Measurements from ENCODE around the gene SPATA22. TPM values are rescaled to one million over a fixed set of nuclear protein-coding genes. Genes with fewer than 3 reads are reported as not detected.

The SPATA22 gene
- polyA plus RNA-seq, 1 of the 3 experiments (the other 2 are of a cell fraction) = not detected

DNA sequence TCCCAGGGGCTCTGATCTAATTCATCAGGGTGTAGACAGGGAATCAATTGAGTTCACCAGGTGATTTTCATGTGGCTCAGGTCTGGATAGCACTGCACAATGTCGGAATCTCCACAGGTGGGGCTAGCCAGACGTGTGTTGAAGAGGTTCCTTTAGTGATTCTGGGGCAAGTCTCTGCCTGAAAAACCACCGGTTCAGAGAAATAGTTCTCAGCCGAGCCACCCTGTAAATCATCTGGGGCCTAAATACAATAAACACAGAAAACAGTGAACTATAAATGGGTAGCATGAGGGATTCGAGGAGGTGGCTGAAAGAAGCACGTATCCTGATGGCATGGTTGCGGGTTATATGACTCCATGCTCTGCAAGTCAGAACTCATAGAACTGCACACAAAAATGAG, 25.5 kb upstream of the SPATA22 start:
- Histone ChIP-seq H3K4me3 (ENCODE audit: low read depth in 2 of 2, low read length in 1 of 2) (no peak overlapping the region), H3K9ac (no peak overlapping the region), H2AFZ (ENCODE audit: low read depth) (no peak overlapping the region), H3K27me3 (ENCODE audit: insufficient read depth) (peaks cover 25% of the 10 kb centered on the region; the same call in 1 of the 2 replicates), H3K27ac (ENCODE audit: low read depth in 2 of 2, low read length in 1 of 2) (no peak overlapping the region), H4K20me1 (ENCODE audit: insufficient read depth) (no peaks in the 10 kb centered on the region), H3K79me2 (ENCODE audit: insufficient read depth) (no peaks in the 10 kb centered on the region), H3K9me2 (no peaks in the 10 kb centered on the region), H3F3A (replicated peaks; ENCODE audit: insufficient read depth) (no peaks in the 10 kb centered on the region), H3K36me3 (replicated peaks in 1 of 2; ENCODE audit: control insufficient read depth in 1 of 2, insufficient read depth in 2 of 2, low read length in 1 of 2) (no peaks in the 10 kb centered on the region), H3K4me2 (no peak overlapping the region), H3K9me3 (no peaks in the 10 kb centered on the region), H3K4me1 (ENCODE audit: control insufficient read depth in 1 of 2, insufficient read depth in 2 of 2, low read depth in 1 of 2, low read length in 1 of 2) (no peaks in the 10 kb centered on the region)
- POLR2A ChIA-PET = no interaction called here
- 23% methylated on average over 7 of the region's 7 CpGs for WGBS (ENCODE audit: low lambda C conversion rate)
- CTCF ChIA-PET = no interaction called here
- no peak for DNase-seq
- TF ChIP-seq RXRA (IDR thresholded peaks at IDR 0.05; ENCODE audit: borderline replicate concordance, low read depth) = no peak

GRCh38 chr17:3485481-3486068, 14.0 kb upstream of the SPATA22 start:
- peaks cover 56% of the 10 kb centered on the region; the same call in 1 of the 2 replicates for H3K27me3 ChIP-seq (ENCODE audit: insufficient read depth)
- no peak overlapping the region for H3K4me2 ChIP-seq
- H3K9ac ChIP-seq = no peak overlapping the region
- H3K4me1 ChIP-seq (ENCODE audit: control insufficient read depth in 1 of 2, insufficient read depth in 2 of 2, low read depth in 1 of 2, low read length in 1 of 2) = no peaks in the 10 kb centered on the region
- no peaks in the 10 kb centered on the region for H3F3A ChIP-seq (replicated peaks; ENCODE audit: insufficient read depth)
- H3K4me3 ChIP-seq (ENCODE audit: low read depth in 2 of 2, low read length in 1 of 2) = no peak overlapping the region
- CTCF ChIA-PET = no interaction called here
- no peaks in the 10 kb centered on the region for H3K9me3 ChIP-seq
- TF ChIP-seq, protein P1, sequence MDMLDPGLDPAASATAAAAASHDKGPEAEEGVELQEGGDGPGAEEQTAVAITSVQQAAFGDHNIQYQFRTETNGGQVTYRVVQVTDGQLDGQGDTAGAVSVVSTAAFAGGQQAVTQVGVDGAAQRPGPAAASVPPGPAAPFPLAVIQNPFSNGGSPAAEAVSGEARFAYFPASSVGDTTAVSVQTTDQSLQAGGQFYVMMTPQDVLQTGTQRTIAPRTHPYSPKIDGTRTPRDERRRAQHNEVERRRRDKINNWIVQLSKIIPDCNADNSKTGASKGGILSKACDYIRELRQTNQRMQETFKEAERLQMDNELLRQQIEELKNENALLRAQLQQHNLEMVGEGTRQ (IDR thresholded peaks at IDR 0.05; ENCODE audit: borderline replicate concordance, low read depth, low read length) = no peak
- TF ChIP-seq GABPA (IDR thresholded peaks at IDR 0.05; ENCODE audit: low read depth) (no peak), SMC3 (IDR thresholded peaks at IDR 0.05; ENCODE audit: low read depth, low read length) (no peak), MEF2A (IDR thresholded peaks at IDR 0.05; ENCODE audit: borderline replicate concordance, low read depth) (no peak), NFIC (IDR thresholded peaks at IDR 0.05; ENCODE audit: borderline replicate concordance) (no peak), MAX (IDR thresholded peaks at IDR 0.05; ENCODE audit: low read depth) (no peak), RXRA (IDR thresholded peaks at IDR 0.05; ENCODE audit: borderline replicate concordance, low read depth) (no peak), REST (IDR thresholded peaks at IDR 0.05; ENCODE audit: low read depth, low read length) (no peak), NRF1 (IDR thresholded peaks at IDR 0.05; ENCODE audit: low read depth, low read length) (no peak), FOSL2 (IDR thresholded peaks at IDR 0.05; ENCODE audit: borderline replicate concordance, low read depth) (no peak), CTCF (IDR thresholded peaks at IDR 0.05) (no peak), ELF1 (IDR thresholded peaks at IDR 0.05) (no peak), CHD2 (IDR thresholded peaks at IDR 0.05; ENCODE audit: low read length, partially characterized antibody) (no peak), ZBTB33 (IDR thresholded peaks at IDR 0.05; ENCODE audit: borderline replicate concordance, low read depth) (no peak)
- no peaks in the 10 kb centered on the region for H4K20me1 ChIP-seq (ENCODE audit: insufficient read depth)
- POLR2A ChIA-PET = no interaction called here
- H3K36me3 ChIP-seq (replicated peaks in 1 of 2; ENCODE audit: control insufficient read depth in 1 of 2, insufficient read depth in 2 of 2, low read length in 1 of 2) = no peaks in the 10 kb centered on the region
- WGBS (ENCODE audit: low lambda C conversion rate) = 9% methylated on average over 8 of the region's 8 CpGs
- no peak overlapping the region for H2AFZ ChIP-seq (ENCODE audit: low read depth)
- H3K9me2 ChIP-seq = no peaks in the 10 kb centered on the region
- no peak overlapping the region for H3K27ac ChIP-seq (ENCODE audit: low read depth in 2 of 2, low read length in 1 of 2)
- no peaks in the 10 kb centered on the region for H3K79me2 ChIP-seq (ENCODE audit: insufficient read depth)
- no peak for DNase-seq
